T-helper 2 cell treated with Interferon-gamma antibody and Interleukin-4, amounts not matched to agents 100 ng/mL and 5 ng/mL, for 36 hours (primary cell): ENCODE results near the gene DHPS. TPM values are rescaled to one million over a fixed set of nuclear protein-coding genes. Genes with fewer than 3 reads are reported as not detected.
"Not testable (repeated sequence)": the region's sequence is repeated elsewhere in the genome, so short reads cannot be mapped to it uniquely, and the experiment has no call there.

ENCODE experiments used
- intact Hi-C: fragments of 100-400 bp; cut with micrococcal nuclease; formaldehyde crosslinking; loops from one replicate; pipeline ENCODE4 v1.15.1; 2023
- total RNA-seq: library from RNA; stranded (reverse); gene quantifications from 2 replicates; pipeline ENCODE4 v1.2.3, GENCODE V29; 2022

Gene DHPS
- 94.8 and 101 TPM in 2 replicates for total RNA-seq

- intact Hi-C loops = loop anchor here (1.0 to 5.0 kb wide), 6 partner anchors 12 to 111 kb away; partner anchors contain the start of genes FBXW9, JUNB, TRIR and ZNF490
Observed at GRCh38 chr19:12681074-12681987, at the start of gene DHPS. Gene DHPS, minus strand, starts transcription at chr19:12681880. Its CDS starts 114 bp downstream, at chr19:12681766.

GRCh38 chr19:12731337-12731736 is 49.7 kb upstream of the DHPS start:
- intact Hi-C loops = loop anchor here (5.0 kb wide), 1 partner anchor 439 kb away; the partner anchor contains the start of gene ZNF44

GRCh38 chr19:12730064-12730463 is 48.4 kb upstream of the DHPS start:
- intact Hi-C loops = loop anchor here (5.0 kb wide), 1 partner anchor 438 kb away; the partner anchor contains the start of gene ZNF44

- intact Hi-C loops = no loop called here
Observed at GRCh38 chr19:12727745-12728433, 46.2 kb upstream of the DHPS start.

- intact Hi-C loops = no loop called here
Observed at GRCh38 chr19:12726988-12727316, 45.3 kb upstream of the DHPS start.

- intact Hi-C loops = not testable (repeated sequence)
Observed at GRCh38 chr19:12725612-12726011, 43.9 kb upstream of the DHPS start.

GRCh38 chr19:12723641-12724426 is 42.2 kb upstream of the DHPS start, which contains the start of gene TNPO2:
Gene TNPO2, minus strand, starts transcription at chr19:12723932. Its CDS starts 2,955 bp downstream, at chr19:12720977.
- intact Hi-C loops = loop anchor here (1.0 to 5.0 kb wide), 3 partner anchors 9 to 112 kb away; partner anchors contain the start of genes ZNF490 and ZNF791

- intact Hi-C loops = loop anchor here (2.0 to 5.0 kb wide), 2 partner anchors 69 to 111 kb away; partner anchors contain the start of genes ZNF490 and ZNF791
Observed at GRCh38 chr19:12723381-12723640, 41.6 kb upstream of the DHPS start.

GRCh38 chr19:12722566-12723380 is 41.1 kb upstream of the DHPS start:
- intact Hi-C loops = loop anchor here (1.0 to 5.0 kb wide), 3 partner anchors 41 to 110 kb away; partner anchors contain the start of genes DHPS, ZNF490 and ZNF791

GRCh38 chr19:12721656-12722565 is 40.2 kb upstream of the DHPS start:
- intact Hi-C loops = loop anchor here (1.0 to 5.0 kb wide), 3 partner anchors 41 to 110 kb away; partner anchors contain the start of genes DHPS, ZNF490 and ZNF791

GRCh38 chr19:12720851-12721655 is 39.4 kb upstream of the DHPS start:
- intact Hi-C loops = loop anchor here (5.0 kb wide), 1 partner anchor 109 kb away; the partner anchor contains the start of genes ZNF490 and ZNF791

- intact Hi-C loops = loop anchor here (5.0 kb wide), 1 partner anchor 108 kb away; the partner anchor contains the start of genes ZNF490 and ZNF791
Observed at GRCh38 chr19:12720296-12720695, 38.6 kb upstream of the DHPS start.

- intact Hi-C loops = loop anchor here (5.0 kb wide), 1 partner anchor 131 kb away; no protein-coding TSS in a partner anchor
Observed at GRCh38 chr19:12715929-12716328, 34.2 kb upstream of the DHPS start.

- intact Hi-C loops = loop anchor here (5.0 kb wide), 1 partner anchor 132 kb away; no protein-coding TSS in a partner anchor
Observed at GRCh38 chr19:12715102-12715501, 33.4 kb upstream of the DHPS start.

GRCh38 chr19:12713304-12713703 is 31.6 kb upstream of the DHPS start:
- intact Hi-C loops = not testable (repeated sequence)

GRCh38 chr19:12712077-12712476 is 30.4 kb upstream of the DHPS start:
- intact Hi-C loops = not testable (repeated sequence)

- intact Hi-C loops = no loop called here
Observed at GRCh38 chr19:12711187-12711586, 29.5 kb upstream of the DHPS start.

- intact Hi-C loops = no loop called here
Observed at GRCh38 chr19:12708641-12709040, 27.0 kb upstream of the DHPS start.
